Endothelial cell of umbilical vein (primary cell): Measurements from ENCODE around the gene KIF17.

Experiments used
- CTCF ChIP-seq, 2 donors: IDR thresholded peaks; 1 replicate in 1 of 2; 2 replicates in 1 of 2; pipeline ENCODE4 v1.5.1; 2011; ENCODE audit warnings: low read length in 2 of 2, mild to moderate bottlenecking in 2 of 2, moderate library complexity in 2 of 2, control low read depth in 1 of 2, inconsistent platforms in 1 of 2, low read depth in 1 of 2; ENCODE audit not compliant: insufficient read depth in 1 of 2; ENCODE audit errors: extremely low read depth in 1 of 2
- JUN ChIP-seq: IDR thresholded peaks from 2 replicates; pipeline ENCODE4 v1.6.1; 2011; ENCODE audit warnings: borderline replicate concordance, low read depth; ENCODE audit not compliant: insufficient read length, insufficient read depth
- MYC ChIP-seq: IDR thresholded peaks from one replicate; pipeline ENCODE4 v1.6.1; 2011; ENCODE audit warnings: mild to moderate bottlenecking, low read depth, low read length
- POLR2A ChIP-seq: IDR thresholded peaks from 2 replicates; pipeline ENCODE4 v1.6.1; 2012; ENCODE audit warnings: low read depth, mild to moderate bottlenecking, control low read depth, low read length

DNA sequence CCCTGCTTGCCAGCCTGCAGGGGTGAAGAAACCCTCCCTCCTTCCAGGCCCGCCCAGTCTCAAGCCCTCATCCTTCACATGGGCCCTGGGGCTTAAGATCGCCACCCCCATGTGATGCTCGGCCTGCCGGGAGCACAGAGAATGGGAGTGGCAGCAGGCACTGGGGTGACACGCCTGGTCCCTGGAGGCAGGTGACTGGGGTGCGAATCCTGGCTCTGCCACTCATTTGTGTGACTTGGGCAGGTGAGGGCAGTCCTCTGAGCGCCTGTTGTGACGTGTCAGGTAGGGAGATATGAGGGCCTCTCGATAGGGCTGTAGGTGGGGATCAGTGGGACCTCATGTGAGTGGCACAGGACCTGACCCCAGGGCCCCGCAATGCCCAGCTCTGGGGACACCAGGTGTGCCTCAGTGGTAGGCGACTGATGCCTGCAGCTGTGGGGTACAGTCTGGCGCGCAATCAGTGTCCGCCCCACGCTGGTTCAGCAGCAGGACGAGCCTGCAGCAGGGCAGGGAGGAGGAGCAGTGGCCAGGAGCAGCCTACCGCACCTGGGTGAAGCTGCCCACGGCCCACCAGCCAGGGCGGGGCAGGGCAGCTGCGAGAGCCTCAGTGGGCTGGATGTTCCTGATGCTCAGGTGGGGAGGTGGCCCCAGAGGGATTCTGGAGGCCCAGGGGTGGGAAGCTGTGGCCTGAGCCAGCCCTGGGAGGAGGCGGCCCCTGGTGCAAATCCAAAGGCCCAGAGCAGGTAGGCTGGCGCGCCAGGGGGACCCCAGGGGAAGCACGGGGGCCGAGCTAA, 8.5 kb upstream of the KIF17 start:
- TF ChIP-seq MYC (no peak), CTCF (IDR thresholded peaks at IDR 0.05; ENCODE audit: extremely low read depth in 1 of 2, insufficient read depth in 1 of 2, low read depth in 1 of 2, low read length in 2 of 2) (no peak), POLR2A (no peak), JUN (no peak)
